HepG2 (cell line): ENCODE data around the gene PPP1R12C. TPM values are rescaled to one million over a fixed set of nuclear protein-coding genes. Genes with fewer than 3 reads are reported as not detected.
"Not testable (repeated sequence)": the region's sequence is repeated elsewhere in the genome, so short reads cannot be mapped to it uniquely, and the experiment has no call there.

ENCODE experiments used
- ATAC-seq: fragments of 200-7000 bp; cut with Tn5 transposase; 3 replicates; pipeline ENCODE4 v1.9.1; 2020; ENCODE audit warnings: mild to moderate bottlenecking, moderate library complexity
- BruUV-seq: library from RNA; stranded (reverse); fragments of 400-500 nt; replicated peaks from 2 replicates; lab custom pipeline; 2021; lab: Mats Ljungman, UMichigan
- CTCF ChIA-PET: fragments of 300-600 bp; formaldehyde crosslinking; extraction: SDS; loops from one replicate; lab custom pipeline; 2021; ENCODE audit warnings: low total read pairs, inconsistent platforms, low intra/inter-chr PET ratio; lab: Yijun Ruan, JAX
- POLR2A ChIA-PET: fragments of 350-600 bp; sonication (Branson Sonifier 250); formaldehyde crosslinking; loops from one replicate; lab custom pipeline; 2020; ENCODE audit warnings: antibody characterized with exemption, inconsistent platforms; lab: Yijun Ruan, JAX
- DNase-seq: peaks from one replicate; pipeline ENCODE4 v3.0.0-alpha.2; 2015; ENCODE audit warnings: low spot score
- FAIRE-seq: peaks from 3 replicates; lab custom pipeline; 2011; peaks lifted over from hg19 to GRCh38; lab: Jason Lieb, UNC
- H2AFZ ChIP-seq: one replicate; pipeline ENCODE4 v1.6.1; 2011; ENCODE audit warnings: low read length, inconsistent platforms
- H3K27ac ChIP-seq: fragments of 300-600 bp; 3 replicates; pipeline ENCODE4 v1.8.0; 2011; ENCODE audit warnings: mixed run types, mild to moderate bottlenecking, mixed read lengths, low read length, inconsistent platforms; ENCODE audit not compliant: insufficient read depth; ENCODE audit errors: extremely low read length
- H3K27me3 ChIP-seq, 2 experiments: fragments of 200-600 bp in 1 of 2; 2 replicates in 1 of 2; 3 replicates in 1 of 2; pipeline versions ENCODE4 v1.6.0 to v1.8.0; 2011; ENCODE audit warnings: low read length in 2 of 2, mild to moderate bottlenecking in 2 of 2, moderate library complexity in 2 of 2, inconsistent platforms in 1 of 2; ENCODE audit not compliant: insufficient read depth in 2 of 2, control insufficient read depth in 1 of 2
- H3K36me3 ChIP-seq, 2 experiments: fragments of 200-600 bp in 1 of 2; replicated peaks in 1 of 2; 2 replicates in 1 of 2; 3 replicates in 1 of 2; pipeline versions ENCODE4 v1.5.1 to v1.8.0; 2011; ENCODE audit warnings: low read length in 2 of 2, inconsistent platforms in 1 of 2; ENCODE audit not compliant: insufficient read depth in 2 of 2, control insufficient read depth in 1 of 2
- H3K4me1 ChIP-seq: 2 replicates; pipeline ENCODE4 v1.5.1; 2012; ENCODE audit warnings: low read length, inconsistent platforms; ENCODE audit not compliant: insufficient read depth
- H3K4me2 ChIP-seq: 2 replicates; pipeline ENCODE4 v1.6.0; 2011; ENCODE audit warnings: low read depth, low read length, inconsistent platforms
- H3K4me3 ChIP-seq, 3 experiments: fragments of 200-600 bp in 1 of 3; sonication (generic), shearing (Covaris generic) in 1 of 3; replicated peaks in 1 of 3; 2 replicates each; pipeline ENCODE4 v1.5.1; 2011 to 2016; ENCODE audit warnings: low read length in 3 of 3, inconsistent platforms in 2 of 3, low read depth in 2 of 3, mild to moderate bottlenecking in 2 of 3, control low read depth in 1 of 3, mixed read lengths in 1 of 3; ENCODE audit not compliant: insufficient read depth in 1 of 3
- H3K79me2 ChIP-seq: one replicate; pipeline ENCODE4 v1.6.1; 2011; ENCODE audit warnings: low read length, inconsistent platforms; ENCODE audit not compliant: insufficient read depth
- H3K9ac ChIP-seq: 2 replicates; pipeline ENCODE4 v1.6.0; 2011; ENCODE audit warnings: mild to moderate bottlenecking, low read depth, low read length, inconsistent platforms; ENCODE audit not compliant: insufficient read depth
- H3K9me3 ChIP-seq: 2 replicates; pipeline ENCODE4 v1.5.1; 2012; ENCODE audit warnings: mild to moderate bottlenecking, low read length
- H4K20me1 ChIP-seq: 2 replicates; pipeline ENCODE4 v1.6.0; 2011; ENCODE audit warnings: inconsistent platforms, mild to moderate bottlenecking, low read length, moderate library complexity; ENCODE audit not compliant: insufficient read depth
- AGO2 ChIP-seq: fragments of 200-400 bp; formaldehyde crosslinking; optimal IDR thresholded peaks from 2 replicates; pipeline ENCODE3; 2017; ENCODE audit warnings: mild to moderate bottlenecking, low read depth, low read length, moderate library complexity
- CBX1 ChIP-seq: IDR thresholded peaks from one replicate; pipeline ENCODE4 v1.6.1; 2016; ENCODE audit warnings: antibody characterized with exemption, low read depth
- DDIT3 ChIP-seq: sonication (generic); formaldehyde crosslinking; IDR thresholded peaks from 2 replicates; pipeline ENCODE4 v1.4.0; 2020; ENCODE audit warnings: mild to moderate bottlenecking, missing genetic modification reagents
- DRAP1 ChIP-seq: IDR thresholded peaks from 2 replicates; pipeline ENCODE4 v1.6.1; 2016; ENCODE audit warnings: missing genetic modification reagents, missing compliant biosample characterization
- KDM5B ChIP-seq: sonication (generic); formaldehyde crosslinking; IDR thresholded peaks from 2 replicates; pipeline ENCODE4 v1.4.0; 2020; ENCODE audit warnings: missing genetic modification reagents, mild to moderate bottlenecking, borderline replicate concordance
- KLF13 ChIP-seq: sonication (generic); formaldehyde crosslinking; IDR thresholded peaks from 2 replicates; pipeline ENCODE4 v1.4.0; 2020; ENCODE audit warnings: mild to moderate bottlenecking, missing genetic modification reagents
- NAIF1 ChIP-seq: sonication (generic); formaldehyde crosslinking; IDR thresholded peaks from 2 replicates; pipeline ENCODE4 v1.5.0; 2020; ENCODE audit warnings: mild to moderate bottlenecking, missing genetic modification reagents, borderline replicate concordance
- RBFOX2 ChIP-seq: fragments of 200-400 bp; formaldehyde crosslinking; IDR thresholded peaks from 2 replicates; pipeline ENCODE4 v1.6.1; 2017; ENCODE audit warnings: low read depth, mild to moderate bottlenecking, low read length
- ZNF367 ChIP-seq: sonication (generic); formaldehyde crosslinking; IDR thresholded peaks from 2 replicates; pipeline ENCODE4 v1.4.0; 2020; ENCODE audit warnings: missing genetic modification reagents, borderline replicate concordance
- ZNF839 ChIP-seq: sonication (generic); formaldehyde crosslinking; IDR thresholded peaks from 2 replicates; pipeline ENCODE4 v1.4.0; 2020; ENCODE audit warnings: missing genetic modification reagents, mild to moderate bottlenecking, borderline replicate concordance
- WGBS: methylation state at CpG from one replicate; pipeline ENCODE4 v1.1.6; 2017; ENCODE audit warnings: low lambda C conversion rate; 5-methylcytosine and 5-hydroxymethylcytosine counted together
- in situ Hi-C: cut with HindIII; loops from 2 replicates; pipeline ENCODE4 v1.10.0; 2017; ENCODE audit warnings: low pct_unique_long_range_greater_than_20kb; ENCODE audit not compliant: extremely low pct_ligation_motif_present
- intact Hi-C: fragments of 100-400 bp; cut with micrococcal nuclease; formaldehyde crosslinking; loops from one replicate; pipeline ENCODE4 v1.10.0; 2022; ENCODE audit not compliant: unreplicated experiment
- polyA plus RNA-seq, 8 experiments: library from polyadenylated mRNA; depleted of rRNA in 3 of 8; stranded (reverse) in 7 of 8; unstranded in 1 of 8; fragments of >200 nt; fragmentation: Illumina TruSeq in 4 of 8; extraction: Trizol in 4 of 8; gene quantifications; 2 replicates each; pipeline versions ENCODE4 v1.2.1 to v1.2.3, GENCODE V29; 2011 to 2016; ENCODE audit warnings: low read depth in 4 of 8, missing spikeins in 1 of 8, mixed read lengths in 1 of 8; ENCODE audit not compliant: insufficient read depth in 1 of 8
- total RNA-seq, 5 experiments: library from RNA; depleted of rRNA; stranded (reverse); fragments of >200 nt; fragmentation: Illumina TruSeq; extraction: Trizol; gene quantifications; 2 replicates each; pipeline ENCODE4 v1.2.3, GENCODE V29; 2016; ENCODE audit warnings: low read depth in 1 of 5

The PPP1R12C gene
- total and polyA plus RNA-seq, 2 of the 13 experiments (the other 11 are each of a cell fraction or from before 2014, with no cell fraction given): 29.7 to 30.3 TPM

GRCh38 chr19:55109527-55110291 is 7.7 kb downstream of the PPP1R12C start:
- peaks cover 5 to 7% of the 10 kb centered on the region in 2 experiments; a peak in 4 of 5 replicates for H3K36me3 ChIP-seq
- ChIA-PET CTCF (no interaction called here), POLR2A (no interaction called here)
- no peak overlapping the region for H3K27ac ChIP-seq
- H3K9me3 ChIP-seq: no peaks in the 10 kb centered on the region
- H3K27me3 ChIP-seq: no peaks in the 10 kb centered on the region
- ATAC-seq (no peak), FAIRE-seq (no peak), DNase-seq (no peak)
- whole genome bisulfite sequencing: 94% methylated on average over 11 of the region's 20 CpGs
- no TSS peak for BruUV-seq
- peaks cover 10% of the 10 kb centered on the region for H3K79me2 ChIP-seq
- no peak overlapping the region for H3K4me2 ChIP-seq
- no peak overlapping the region for H2AFZ ChIP-seq
- TF ChIP-seq AGO2 (peak; percentile 30), KDM5B (CRISPR knock-in tag) (no peak), CBX1 (no peak), DDIT3 (CRISPR knock-in tag) (no peak), KLF13 (CRISPR knock-in tag) (no peak), ZNF839 (CRISPR knock-in tag) (no peak), NAIF1 (CRISPR knock-in tag) (no peak), DRAP1 (CRISPR knock-in tag) (no peak), ZNF367 (no peak), RBFOX2 (0 out of 2 replicates have a peak, but pooled peaks have one; percentile 32)
- no peak overlapping the region for H3K9ac ChIP-seq
- no peak overlapping the region for H3K4me3 ChIP-seq
- peaks cover 8% of the 10 kb centered on the region; the same call in 1 of the 2 replicates for H3K4me1 ChIP-seq
- in situ Hi-C loops: no loop called here
- intact Hi-C loops: no loop called here
- H4K20me1 ChIP-seq: no peaks in the 10 kb centered on the region

- in situ Hi-C loops, POLR2A ChIA-PET, H2AFZ ChIP-seq, CTCF ChIA-PET, H3K9ac ChIP-seq, ATAC-seq, H3K36me3 ChIP-seq, H3K79me2 ChIP-seq, H4K20me1 ChIP-seq, FAIRE-seq, H3K4me1 ChIP-seq, H3K27me3 ChIP-seq, H3K27ac ChIP-seq, intact Hi-C loops, H3K4me2 ChIP-seq, H3K4me3 ChIP-seq, H3K9me3 ChIP-seq, DNase-seq, BruUV-seq: not testable (repeated sequence)
- WGBS: 96% methylated on average over 3 of the region's 3 CpGs
Measured at GRCh38 chr19:55107252-55107651, 10.2 kb downstream of the PPP1R12C start.
